ENCODE data around the gene NKTR.

NKTR gene

GRCh38 chr3:42640129-42640528 lies 39.6 kb downstream of the NKTR start:
- H3F3A ChIP-seq (ENCODE audit: insufficient read depth, low read length), result peaks cover 18% of the 10 kb centered on the region
- TF ChIP-seq EZH2 (optimal IDR thresholded peaks at IDR 0.05; ENCODE audit: low read depth, low read length) (no peak), CTCF (IDR thresholded peaks at IDR 0.05; ENCODE audit: low read length) (no peak), EZH2phosphoT487 (IDR thresholded peaks at IDR 0.05; ENCODE audit: low read length) (no peak)
- no peaks in the 10 kb centered on the region for H3K27me3 ChIP-seq (replicated peaks; ENCODE audit: insufficient read depth, low read length)
- no peaks in the 10 kb centered on the region for H3K9me2 ChIP-seq (replicated peaks; ENCODE audit: insufficient read depth, low read length)
- H3K9ac ChIP-seq (ENCODE audit: low read length), result no peak overlapping the region
- no peak overlapping the region for H3K27ac ChIP-seq (ENCODE audit: low read length)
- peaks cover 16% of the 10 kb centered on the region for H3K4me1 ChIP-seq (ENCODE audit: low read length)
- peaks cover 9% of the 10 kb centered on the region; the same call in 1 of the 2 replicates for H3K36me3 ChIP-seq (replicated peaks; ENCODE audit: insufficient read depth, low read length)
- no peak overlapping the region for H3K4me2 ChIP-seq (ENCODE audit: low read depth, low read length)
- no peaks in the 10 kb centered on the region for H3K9me3 ChIP-seq (replicated peaks; ENCODE audit: insufficient read depth, low read length)
- H3K79me2 ChIP-seq (ENCODE audit: low read length), result peaks cover 21% of the 10 kb centered on the region
- no peak for DNase-seq
- no peaks in the 10 kb centered on the region for H4K20me1 ChIP-seq (ENCODE audit: insufficient read depth, low read length)
- H3K4me3 ChIP-seq (ENCODE audit: low read length), result no peak overlapping the region
- H2AFZ ChIP-seq (ENCODE audit: low read length), result no peak overlapping the region

GRCh38 chr3:42640771-42641370 lies 40.4 kb downstream of the NKTR start:
- peaks cover 7% of the 10 kb centered on the region; the same call in 1 of the 2 replicates for H3K36me3 ChIP-seq (replicated peaks; ENCODE audit: insufficient read depth, low read length)

GRCh38 chr3:42647821-42648459 lies 47.5 kb downstream of the NKTR start:
- Histone ChIP-seq H3K27me3 (replicated peaks; ENCODE audit: insufficient read depth, low read length) (no peaks in the 10 kb centered on the region), H3K9me2 (replicated peaks; ENCODE audit: insufficient read depth, low read length) (no peaks in the 10 kb centered on the region), H4K20me1 (ENCODE audit: insufficient read depth, low read length) (no peaks in the 10 kb centered on the region), H3K4me3 (ENCODE audit: low read length) (no peak overlapping the region), H3F3A (ENCODE audit: insufficient read depth, low read length) (no peaks in the 10 kb centered on the region), H3K4me2 (ENCODE audit: low read depth, low read length) (no peak overlapping the region), H3K36me3 (replicated peaks; ENCODE audit: insufficient read depth, low read length) (peaks cover 5% of the 10 kb centered on the region; the same call in 1 of the 2 replicates), H3K79me2 (ENCODE audit: low read length) (no peaks in the 10 kb centered on the region), H2AFZ (ENCODE audit: low read length) (no peak overlapping the region), H3K4me1 (ENCODE audit: low read length) (no peaks in the 10 kb centered on the region), H3K9ac (ENCODE audit: low read length) (no peak overlapping the region), H3K9me3 (replicated peaks; ENCODE audit: insufficient read depth, low read length) (no peaks in the 10 kb centered on the region), H3K27ac (ENCODE audit: low read length) (no peak overlapping the region)
- DNase-seq, result no peak
- TF ChIP-seq CTCF (IDR thresholded peaks at IDR 0.05; ENCODE audit: low read length) (no peak), EZH2 (optimal IDR thresholded peaks at IDR 0.05; ENCODE audit: low read depth, low read length) (no peak), EZH2phosphoT487 (IDR thresholded peaks at IDR 0.05; ENCODE audit: low read length) (no peak)

More at GRCh38 chr3:42640771-42641370, 40.4 kb downstream of the NKTR start:
- no peaks in the 10 kb centered on the region for H4K20me1 ChIP-seq (ENCODE audit: insufficient read depth, low read length)
- H3K4me2 ChIP-seq (ENCODE audit: low read depth, low read length), result no peak overlapping the region
- H3K9me2 ChIP-seq (replicated peaks; ENCODE audit: insufficient read depth, low read length), result no peaks in the 10 kb centered on the region
- no peak overlapping the region for H3K27ac ChIP-seq (ENCODE audit: low read length)
- DNase-seq, result no peak
- H3K79me2 ChIP-seq (ENCODE audit: low read length), result peaks cover 21% of the 10 kb centered on the region
- peaks cover 16% of the 10 kb centered on the region for H3K4me1 ChIP-seq (ENCODE audit: low read length)
- no peak overlapping the region for H3K4me3 ChIP-seq (ENCODE audit: low read length)
- H3K9me3 ChIP-seq (replicated peaks; ENCODE audit: insufficient read depth, low read length), result no peaks in the 10 kb centered on the region
- TF ChIP-seq CTCF (IDR thresholded peaks at IDR 0.05; ENCODE audit: low read length), result no peak
- no peak for TF ChIP-seq EZH2phosphoT487 (IDR thresholded peaks at IDR 0.05; ENCODE audit: low read length)
- TF ChIP-seq EZH2 (optimal IDR thresholded peaks at IDR 0.05; ENCODE audit: low read depth, low read length), result no peak
- H3F3A ChIP-seq (ENCODE audit: insufficient read depth, low read length), result peaks cover 18% of the 10 kb centered on the region
- no peaks in the 10 kb centered on the region for H3K27me3 ChIP-seq (replicated peaks; ENCODE audit: insufficient read depth, low read length)
- no peak overlapping the region for H3K9ac ChIP-seq (ENCODE audit: low read length)
- H2AFZ ChIP-seq (ENCODE audit: low read length), result no peak overlapping the region
